HG03064 (cell line): ENCODE measurements around the gene AUTS2.

Experiments used
- ATAC-seq: cut with Tn5 transposase; IDR thresholded peaks from one replicate; pipeline ENCODE4 v1.9.1; 2021; ENCODE audit warnings: low read depth; ENCODE audit not compliant: unreplicated experiment

The AUTS2 gene

GRCh38 chr7:70570961-70571360 is 972.7 kb downstream of the AUTS2 start:
- no peak for ATAC-seq

GRCh38 chr7:70571403-70571934 is 973.2 kb downstream of the AUTS2 start:
- ATAC-seq = no peak

DNA sequence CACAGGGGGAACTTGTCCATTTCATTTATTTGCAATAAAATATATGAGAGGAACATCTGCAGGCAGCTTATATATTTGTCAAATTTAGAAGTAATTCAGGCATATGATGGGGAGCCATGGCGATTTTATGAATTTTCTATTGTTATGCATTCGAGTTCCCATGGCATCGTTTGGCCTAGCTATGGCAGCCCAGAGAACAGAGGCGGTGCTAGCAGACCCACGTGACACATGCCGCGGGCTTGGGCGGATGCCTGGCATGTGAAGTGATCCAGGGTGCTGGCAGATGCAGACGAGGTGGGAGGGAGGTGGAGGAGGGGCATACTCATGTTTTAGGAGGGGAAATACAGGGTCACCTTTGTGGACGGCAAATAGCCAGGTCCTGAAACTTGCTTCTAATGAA is 973.7 kb downstream of the AUTS2 start:
- no peak for ATAC-seq

GRCh38 chr7:70572571-70572970 is 974.3 kb downstream of the AUTS2 start:
- no peak for ATAC-seq

- no peak for ATAC-seq
Measured at GRCh38 chr7:70573071-70573661, 974.9 kb downstream of the AUTS2 start.

DNA sequence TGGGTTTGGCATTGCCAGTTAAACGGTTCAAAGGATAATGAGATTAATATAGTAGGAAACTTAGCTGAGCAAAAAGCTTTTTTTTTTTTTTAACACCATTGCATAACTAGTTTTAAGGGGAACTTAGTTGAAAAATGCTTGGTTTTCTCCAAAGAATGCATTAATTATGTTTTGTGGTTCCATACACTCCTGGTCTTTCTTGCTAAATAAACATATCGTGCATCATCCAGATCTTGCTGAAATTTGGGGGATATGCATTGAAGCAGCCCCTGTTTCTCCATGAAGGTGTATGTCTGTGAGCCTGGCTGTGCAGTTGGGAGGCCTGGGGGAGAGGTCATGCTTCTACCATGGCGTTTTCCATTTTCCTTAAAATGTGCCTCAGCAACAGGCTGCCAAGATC is 975.4 kb downstream of the AUTS2 start:
- no peak for ATAC-seq

DNA sequence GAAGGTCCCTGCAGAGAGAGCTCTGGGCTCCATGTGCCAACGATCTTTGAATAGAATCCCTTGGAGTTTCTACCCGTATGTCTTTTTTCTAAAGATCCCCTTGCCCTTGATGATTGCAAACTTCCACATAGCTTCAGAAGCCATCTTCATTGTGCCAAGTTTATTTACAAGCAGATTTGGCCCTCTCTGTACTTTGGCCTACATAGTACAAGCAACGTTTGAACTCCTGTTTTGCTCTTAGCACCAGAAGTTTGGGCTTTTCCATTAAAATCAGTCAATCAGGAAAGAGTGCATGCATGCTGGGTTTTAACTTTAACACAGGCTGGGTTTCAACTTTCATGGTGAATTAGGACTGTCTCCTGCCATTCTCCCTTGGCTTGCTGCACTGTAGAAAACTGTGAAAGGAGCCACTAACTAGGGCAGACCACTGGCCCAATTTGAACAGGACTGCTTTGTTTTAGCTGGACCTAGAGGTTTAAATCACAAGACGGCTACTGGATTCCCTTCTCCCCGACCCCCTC is 976.1 kb downstream of the AUTS2 start:
- no peak for ATAC-seq

GRCh38 chr7:70574970-70575799 is 976.9 kb downstream of the AUTS2 start:
- no peak for ATAC-seq

- no peak for ATAC-seq
Measured at GRCh38 chr7:70577078-70577477, 978.8 kb downstream of the AUTS2 start.

DNA sequence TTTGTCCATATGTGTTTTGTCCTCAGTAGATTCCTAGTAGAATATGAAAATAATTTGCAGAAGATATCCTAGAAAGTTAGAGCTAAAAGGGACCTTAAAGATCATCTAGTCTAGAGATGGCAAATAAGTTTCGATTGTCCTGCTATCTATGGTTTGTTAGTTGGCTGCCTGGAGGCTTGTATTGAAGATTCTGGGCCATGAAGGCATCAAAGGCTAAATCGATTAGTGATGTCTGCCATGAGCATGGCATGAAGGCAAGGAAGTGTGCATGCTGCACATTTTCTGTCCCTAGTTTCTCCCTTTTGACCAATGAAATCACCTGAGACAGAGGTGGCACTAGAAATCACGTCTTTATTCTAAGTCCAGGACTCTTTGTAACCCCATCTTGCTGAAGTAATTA is 979.9 kb downstream of the AUTS2 start:
- no peak for ATAC-seq

DNA sequence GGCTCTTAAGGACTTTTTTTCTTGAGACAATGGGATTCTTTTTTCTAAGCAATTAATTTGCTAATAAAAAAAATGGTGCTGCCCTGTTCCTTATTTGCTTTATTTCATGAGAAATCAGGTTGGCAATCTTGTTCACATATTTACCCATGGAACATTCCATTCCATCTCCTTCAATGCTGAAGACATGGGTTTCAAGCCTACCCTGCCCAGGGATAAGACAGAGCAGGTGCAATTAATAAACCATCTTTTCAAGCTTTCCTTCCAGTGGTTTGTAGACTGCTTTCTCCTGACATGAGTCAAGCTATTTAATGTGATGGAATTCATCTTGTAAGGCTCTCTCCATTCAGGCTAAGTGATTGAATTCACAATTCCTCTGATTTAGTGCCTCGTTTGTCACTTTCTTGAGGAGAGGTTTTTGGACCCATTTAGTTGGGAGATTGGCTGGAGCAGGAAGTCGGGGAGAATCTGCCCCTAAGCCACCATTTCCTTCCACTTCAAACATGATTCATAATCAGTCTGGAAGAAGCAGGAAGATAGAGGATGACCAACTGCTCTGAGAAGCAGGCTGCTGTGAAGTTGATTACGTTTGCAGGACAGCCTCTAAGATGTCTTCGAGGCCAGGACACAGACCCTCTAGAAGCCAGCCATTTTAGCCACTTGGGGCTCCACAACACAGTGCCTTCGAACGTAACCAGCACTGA is 981.3 kb downstream of the AUTS2 start:
- no peak for ATAC-seq

GRCh38 chr7:70580161-70580560 is 981.9 kb downstream of the AUTS2 start:
- ATAC-seq = no peak

DNA sequence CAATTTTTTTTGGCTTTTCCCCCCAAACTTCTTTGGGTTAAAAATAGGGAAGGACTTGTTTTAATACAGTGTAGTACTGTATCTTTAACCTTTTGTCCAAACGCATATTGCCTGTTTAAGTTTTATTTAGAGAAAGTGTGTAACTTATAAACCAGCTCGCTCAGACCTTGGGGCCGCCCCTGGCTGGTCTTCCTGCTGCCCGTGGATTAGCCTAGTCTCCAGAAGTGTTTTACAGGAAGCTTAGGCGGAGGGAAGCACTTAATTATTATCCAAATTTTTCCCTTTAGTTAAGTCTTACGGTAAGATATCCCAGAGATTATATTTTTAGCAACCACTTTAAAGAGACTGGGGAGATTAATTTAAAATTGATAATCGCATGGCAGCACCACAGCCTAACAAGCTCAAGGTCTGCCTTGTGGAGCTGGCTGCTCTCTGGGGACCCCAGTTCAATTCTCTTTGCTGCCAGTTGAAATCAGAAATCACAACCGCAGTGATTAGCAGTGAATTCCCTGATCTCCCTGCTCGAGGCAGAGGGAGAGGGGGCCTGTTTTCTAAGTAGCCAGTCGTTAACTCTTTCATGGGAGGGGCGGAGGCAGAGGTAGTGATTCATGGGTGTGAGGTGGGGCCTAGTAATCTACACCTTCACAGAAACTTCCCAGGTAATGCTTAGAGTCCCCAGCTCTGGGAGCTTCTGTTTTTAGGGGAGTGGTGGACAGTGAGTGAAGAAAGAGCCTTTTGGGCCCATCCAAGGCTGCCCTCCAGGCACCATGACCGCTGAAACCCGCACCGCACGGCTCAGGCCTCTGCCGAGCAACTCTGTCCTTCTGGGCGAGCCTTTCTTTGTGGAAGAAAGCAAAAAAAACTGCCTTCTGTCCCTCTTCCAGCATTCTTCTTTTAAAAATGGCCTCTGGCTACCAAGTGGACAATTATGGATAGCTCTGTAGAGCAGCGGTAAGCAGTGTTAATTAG is 984.9 kb downstream of the AUTS2 start:
- ATAC-seq = no peak

- no peak for ATAC-seq
Measured at GRCh38 chr7:70583965-70584883, 985.9 kb downstream of the AUTS2 start.

- no peak for ATAC-seq
Measured at GRCh38 chr7:70585071-70585470, 986.8 kb downstream of the AUTS2 start.

DNA sequence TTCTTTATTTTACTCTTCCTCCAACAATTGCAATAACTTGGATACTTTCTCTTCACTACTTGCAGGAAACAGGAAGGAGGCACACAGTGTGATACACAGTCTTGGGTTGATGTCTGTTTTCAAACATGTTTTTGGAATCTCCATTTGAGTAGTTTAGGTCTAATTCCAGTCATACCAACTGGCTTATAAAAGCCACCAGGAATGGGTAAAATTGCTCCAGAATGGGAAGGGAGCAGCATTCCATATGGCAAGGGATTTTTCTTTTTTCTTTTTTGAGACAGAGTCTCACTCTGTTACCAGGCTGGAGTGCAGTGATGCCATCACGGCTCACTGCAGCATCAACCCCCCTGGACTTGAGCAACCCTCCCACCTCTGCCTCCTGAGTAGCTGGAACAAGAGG is 988.5 kb downstream of the AUTS2 start:
- ATAC-seq = no peak

- ATAC-seq = no peak
Measured at GRCh38 chr7:70587739-70588138, 989.5 kb downstream of the AUTS2 start.

DNA sequence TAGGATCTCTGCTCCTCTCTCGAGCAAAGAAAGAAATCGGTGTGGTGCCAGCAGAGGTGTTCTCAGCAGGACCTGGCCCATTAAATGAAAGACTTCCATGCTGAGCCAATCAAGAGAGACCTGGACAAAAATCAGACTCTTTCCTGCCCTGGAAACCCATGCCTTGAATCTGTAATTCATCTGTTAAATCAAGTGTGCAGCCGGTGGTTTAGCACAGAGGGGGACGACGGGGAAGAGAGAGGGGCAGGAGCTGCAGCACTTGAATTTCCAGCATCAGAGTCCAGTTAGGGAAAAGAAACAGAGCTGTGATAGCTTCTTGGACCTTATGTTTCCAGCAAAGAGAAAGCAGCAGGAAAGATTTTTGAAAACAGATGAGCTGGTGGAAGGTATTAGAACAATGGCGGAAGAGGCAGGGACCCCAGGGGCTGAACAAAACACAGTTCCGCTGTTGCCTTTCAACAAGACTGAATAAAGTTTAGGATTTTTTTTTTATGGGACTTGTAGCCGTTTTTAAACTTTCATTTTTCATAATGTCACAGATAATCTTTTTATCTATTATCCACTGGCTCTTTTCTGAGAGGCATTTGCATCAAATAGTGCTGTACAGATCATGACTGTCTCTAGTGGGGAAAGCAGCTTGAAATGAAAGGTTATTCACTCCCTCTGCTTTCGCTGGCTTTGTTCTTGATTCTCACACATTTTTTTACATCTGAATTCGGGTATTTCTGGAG is 990.1 kb downstream of the AUTS2 start:
- no peak for ATAC-seq
